H1 (cell line): ENCODE data around the gene PHF1. TPM values are rescaled to one million over a fixed set of nuclear protein-coding genes. Genes with fewer than 3 reads are reported as not detected.

ENCODE experiments used
- BACH1 ChIP-seq: IDR thresholded peaks from 2 replicates; pipeline ENCODE4 v1.6.1; 2012; ENCODE audit warnings: low read length, improper control_type of control experiment
- EP300 ChIP-seq, 2 experiments: IDR thresholded peaks; 1 replicate in 1 of 2; 2 replicates in 1 of 2; pipeline ENCODE4 v1.6.1; 2011 to 2012; ENCODE audit warnings: low read depth in 2 of 2, low read length in 2 of 2, mild to moderate bottlenecking in 2 of 2, borderline replicate concordance in 1 of 2, inconsistent platforms in 1 of 2, moderate library complexity in 1 of 2
- POLR2AphosphoS5 ChIP-seq: IDR thresholded peaks from 2 replicates; pipeline ENCODE4 v1.6.1; 2011; ENCODE audit warnings: low read depth, low read length
- RBBP5 ChIP-seq: IDR thresholded peaks from 2 replicates; pipeline ENCODE4 v1.7.1; 2012; ENCODE audit warnings: low read depth, mild to moderate bottlenecking, inconsistent platforms, low read length, moderate library complexity, borderline replicate concordance
- SIN3A ChIP-seq, 2 experiments: IDR thresholded peaks in 1 of 2; conservative IDR thresholded peaks in 1 of 2; 2 replicates each; pipeline ENCODE4 v1.6.1; 2011 to 2012; ENCODE audit warnings: low read length in 2 of 2, improper control_type of control experiment in 1 of 2, low read depth in 1 of 2, mild to moderate bottlenecking in 1 of 2
- SP2 ChIP-seq: IDR thresholded peaks from 2 replicates; pipeline ENCODE4 v1.6.1; 2012; ENCODE audit warnings: mild to moderate bottlenecking, low read length, inconsistent platforms
- SUZ12 ChIP-seq: fragments of 200-600 bp; sonication (generic); IDR thresholded peaks from 2 replicates; pipeline ENCODE4 v1.6.1; 2012; ENCODE audit warnings: mild to moderate bottlenecking, inconsistent platforms, low read length, moderate library complexity, mixed read lengths
- ZNF274 ChIP-seq: IDR thresholded peaks from 2 replicates; pipeline ENCODE4 v1.7.0; 2012; ENCODE audit warnings: low read length, borderline replicate concordance; ENCODE audit errors: extremely low read depth
- polyA plus RNA-seq, 7 experiments: library from polyadenylated mRNA; depleted of rRNA in 3 of 7; stranded (reverse) in 5 of 7; unstranded in 2 of 7; fragments of >200 nt in 5 of 7; fragments of 200-250 nt in 2 of 7; gene quantifications; 1 replicate in 5 of 7; 2 replicates in 1 of 7; 4 replicates in 1 of 7; pipeline versions ENCODE4 v1.2.1 to v1.2.3, GENCODE V29; 2011 to 2013; ENCODE audit warnings: missing spikeins in 2 of 7, mixed read lengths in 2 of 7
- total RNA-seq: library from RNA; stranded (reverse); fragmentation: NEBNext Ultra II Directional; extraction: Animal tissue kit (Norgen Biotek cat#: 25700); gene quantifications from 2 replicates; pipeline ENCODE4 v1.2.1, GENCODE V29; 2021

Gene PHF1
- total and polyA plus RNA-seq, 2 of the 8 experiments (the other 6 are each of a cell fraction or from before 2014, with no cell fraction given) = 47.3 to 78.6 TPM

DNA sequence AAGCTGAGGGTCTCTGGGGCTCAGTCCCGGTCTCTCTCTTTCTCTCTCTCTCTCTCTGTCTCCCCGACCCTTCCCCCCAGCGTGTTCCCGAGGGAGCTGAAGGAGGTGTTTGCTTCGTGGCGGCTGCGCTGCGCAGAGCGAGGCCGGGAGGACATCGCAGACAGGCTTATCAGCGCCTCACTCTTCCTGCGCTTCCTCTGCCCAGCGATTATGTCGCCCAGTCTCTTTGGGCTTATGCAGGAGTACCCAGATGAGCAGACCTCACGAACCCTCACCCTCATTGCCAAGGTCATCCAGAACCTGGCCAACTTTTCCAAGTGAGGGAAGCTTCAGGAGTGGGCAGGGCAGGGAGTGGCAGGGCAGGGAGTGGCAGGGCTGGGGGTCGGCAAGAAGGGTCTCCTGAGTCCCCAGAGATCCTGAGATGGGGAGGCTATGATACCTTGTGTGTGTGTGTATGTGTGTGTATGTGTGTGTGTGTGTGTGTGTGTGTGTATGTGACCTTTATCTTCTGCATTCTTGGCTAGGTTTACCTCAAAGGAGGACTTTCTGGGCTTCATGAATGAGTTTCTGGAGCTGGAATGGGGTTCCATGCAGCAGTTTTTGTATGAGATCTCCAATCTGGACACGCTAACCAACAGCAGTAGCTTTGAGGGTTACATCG is 30.0 kb downstream of the PHF1 start (continued):
- TF ChIP-seq EP300 (IDR thresholded peaks at IDR 0.05; ENCODE audit: borderline replicate concordance in 1 of 2, low read depth in 2 of 2, low read length in 2 of 2) (no peak), SUZ12 (no peak), POLR2AphosphoS5 (no peak), BACH1 (no peak), SIN3A (conservative IDR thresholded peaks at IDR 0.05 in 1 of 2, IDR thresholded peaks at IDR 0.05 in 1 of 2; ENCODE audit: low read depth in 1 of 2, low read length in 2 of 2) (no peak), ZNF274 (no peak), SP2 (no peak), RBBP5 (no peak)
